Uterus (tissue), 4 donors: ENCODE data around the gene TBC1D22B. TPM values are rescaled to one million over a fixed set of nuclear protein-coding genes. Genes with fewer than 3 reads are reported as not detected.

Source experiments
- DNase-seq, 2 donors: peaks; one replicate each; pipeline ENCODE4 v3.0.0-alpha.2; 2019 to 2020
- H3K27ac ChIP-seq, 2 donors: fragments of 200-600 bp; sonication (generic); 1 replicate in 1 of 2; 2 replicates in 1 of 2; pipeline ENCODE4 v1.5.1; 2016 to 2018
- H3K27me3 ChIP-seq, 2 donors: fragments of 200-600 bp; sonication (generic); one replicate each; pipeline ENCODE4 v1.5.1; 2018 to 2019; ENCODE audit warnings: control low read depth in 1 of 2
- H3K36me3 ChIP-seq, 2 donors: fragments of 200-600 bp; sonication (generic); one replicate each; pipeline ENCODE4 v1.5.1; 2019; ENCODE audit warnings: control low read depth in 1 of 2
- H3K4me1 ChIP-seq, 2 donors: fragments of 200-600 bp; sonication (generic); one replicate each; pipeline ENCODE4 v1.5.1; 2018 to 2019; ENCODE audit warnings: control low read depth in 1 of 2
- H3K4me3 ChIP-seq, 2 donors: fragments of 200-600 bp; sonication (generic); 1 replicate in 1 of 2; 2 replicates in 1 of 2; pipeline ENCODE4 v1.5.1; 2018 to 2019; ENCODE audit warnings: mild to moderate bottlenecking in 1 of 2
- H3K9me3 ChIP-seq, 2 donors: fragments of 200-600 bp; sonication (generic); one replicate each; pipeline ENCODE4 v1.5.1; 2019; ENCODE audit warnings: control low read depth in 1 of 2
- CTCF ChIP-seq, 4 experiments: fragments of 200-600 bp in 2 of 4; fragments of 450-650 bp in 2 of 4; sonication (generic) in 2 of 4; IDR thresholded peaks; one replicate each; pipeline ENCODE4 v1.5.1; 2016 to 2019; ENCODE audit warnings: antibody characterized with exemption in 4 of 4, mild to moderate bottlenecking in 2 of 4, moderate library complexity in 1 of 4
- POLR2A ChIP-seq, 2 donors: fragments of 450-650 bp; IDR thresholded peaks; one replicate each; pipeline ENCODE4 v1.6.1; 2016; ENCODE audit warnings: antibody characterized with exemption in 2 of 2, mild to moderate bottlenecking in 1 of 2, moderate library complexity in 1 of 2
- intact Hi-C: fragments of 100-400 bp; cut with DNase I; formaldehyde crosslinking; loops from one replicate; pipeline ENCODE4 v1.15.1; 2023; ENCODE audit warnings: low total_unique reads
- total RNA-seq, 4 donors: library from RNA; depleted of rRNA in 3 of 4; stranded (reverse); fragments of >200 nt in 3 of 4; gene quantifications; one replicate each; pipeline versions ENCODE4 v1.1.0 to v1.2.4, GENCODE V29; 2014 to 2023
- donor health status: DM: yes; HTN: yes; CAD: no.

Gene TBC1D22B
- total RNA-seq, 4 donors from 2014 or later: 4.1 to 15.4 (median 7.5) TPM

GRCh38 chr6:37265001-37265400, 7.4 kb downstream of the TBC1D22B start:
- no peak overlapping the region for H3K4me3 ChIP-seq
- intact Hi-C loops: no loop called here
- TF ChIP-seq CTCF (IDR thresholded peaks at IDR 0.05) (no peak), POLR2A (IDR thresholded peaks at IDR 0.05) (no peak)
- H3K36me3 ChIP-seq: no peaks in the 10 kb centered on the region
- no peaks in the 10 kb centered on the region for H3K4me1 ChIP-seq
- no peaks in the 10 kb centered on the region for H3K9me3 ChIP-seq
- no peak overlapping the region for H3K27ac ChIP-seq
- no peak for DNase-seq
- H3K27me3 ChIP-seq: no peaks in the 10 kb centered on the region

GRCh38 chr6:37265860-37266259, 8.3 kb downstream of the TBC1D22B start:
- H3K4me3 ChIP-seq: no peak overlapping the region
- no peak overlapping the region for H3K27ac ChIP-seq
- DNase-seq: no peak
- TF ChIP-seq CTCF (IDR thresholded peaks at IDR 0.05): no peak
- TF ChIP-seq POLR2A (IDR thresholded peaks at IDR 0.05): no peak
- H3K4me1 ChIP-seq: no peaks in the 10 kb centered on the region
- intact Hi-C loops: no loop called here
- H3K27me3 ChIP-seq: no peaks in the 10 kb centered on the region
- no peaks in the 10 kb centered on the region for H3K36me3 ChIP-seq
- no peaks in the 10 kb centered on the region for H3K9me3 ChIP-seq

GRCh38 chr6:37269105-37269504, 11.5 kb downstream of the TBC1D22B start:
- TF ChIP-seq CTCF (IDR thresholded peaks at IDR 0.05) (no peak), POLR2A (IDR thresholded peaks at IDR 0.05) (no peak)
- DNase-seq: no peak
- no peaks in the 10 kb centered on the region for H3K27me3 ChIP-seq
- no peaks in the 10 kb centered on the region for H3K9me3 ChIP-seq
- H3K27ac ChIP-seq: no peak overlapping the region
- H3K4me3 ChIP-seq: no peak overlapping the region
- no peaks in the 10 kb centered on the region for H3K4me1 ChIP-seq
- H3K36me3 ChIP-seq: no peaks in the 10 kb centered on the region
- intact Hi-C loops: no loop called here

GRCh38 chr6:37272834-37273566, 15.4 kb downstream of the TBC1D22B start:
- no peaks in the 10 kb centered on the region for H3K9me3 ChIP-seq
- intact Hi-C loops: no loop called here
- no peaks in the 10 kb centered on the region for H3K36me3 ChIP-seq
- no peak for DNase-seq
- no peaks in the 10 kb centered on the region for H3K27me3 ChIP-seq
- H3K27ac ChIP-seq: no peak overlapping the region
- TF ChIP-seq POLR2A (IDR thresholded peaks at IDR 0.05) (no peak), CTCF (IDR thresholded peaks at IDR 0.05) (no peak)
- H3K4me1 ChIP-seq: no peaks in the 10 kb centered on the region
- H3K4me3 ChIP-seq: no peak overlapping the region

GRCh38 chr6:37273690-37274089, 16.1 kb downstream of the TBC1D22B start:
- H3K27me3 ChIP-seq: no peaks in the 10 kb centered on the region
- no peaks in the 10 kb centered on the region for H3K4me1 ChIP-seq
- intact Hi-C loops: no loop called here
- TF ChIP-seq CTCF (IDR thresholded peaks at IDR 0.05) (no peak), POLR2A (IDR thresholded peaks at IDR 0.05) (no peak)
- H3K27ac ChIP-seq: no peak overlapping the region
- H3K36me3 ChIP-seq: no peaks in the 10 kb centered on the region
- no peaks in the 10 kb centered on the region for H3K9me3 ChIP-seq
- no peak for DNase-seq
- H3K4me3 ChIP-seq: no peak overlapping the region
